MM.1S (cell line): ENCODE data around the gene KRTAP29-1.

Experiments used
- DNase-seq: peaks from one replicate; pipeline ENCODE4 v3.0.0-alpha.2; 2015
- H2AFZ ChIP-seq: fragments of 300-600 bp; sonication (generic); 2 replicates; pipeline ENCODE4 v1.6.0; 2016; ENCODE audit warnings: antibody characterized with exemption, low read length
- H3F3A ChIP-seq: fragments of 300-600 bp; sonication (generic); 2 replicates; pipeline ENCODE4 v1.6.1; 2016; ENCODE audit warnings: mild to moderate bottlenecking, antibody characterized with exemption, low read length, moderate library complexity, mixed read lengths; ENCODE audit not compliant: insufficient read depth
- H3K27ac ChIP-seq: fragments of 300-600 bp; sonication (generic); 2 replicates; pipeline ENCODE4 v1.5.1; 2016; ENCODE audit warnings: mild to moderate bottlenecking, low read length
- H3K27me3 ChIP-seq: fragments of 300-600 bp; sonication (generic); replicated peaks from 2 replicates; pipeline ENCODE4 v1.6.0; 2016; ENCODE audit warnings: low read length; ENCODE audit not compliant: insufficient read depth
- H3K36me3 ChIP-seq: fragments of 300-600 bp; sonication (generic); replicated peaks from 2 replicates; pipeline ENCODE4 v1.6.1; 2016; ENCODE audit warnings: mild to moderate bottlenecking, low read length, mixed read lengths; ENCODE audit not compliant: insufficient read depth
- H3K4me1 ChIP-seq: fragments of 300-600 bp; sonication (generic); 2 replicates; pipeline ENCODE4 v1.6.1; 2016; ENCODE audit warnings: low read length, mixed read lengths
- H3K4me2 ChIP-seq: fragments of 300-600 bp; sonication (generic); 2 replicates; pipeline ENCODE4 v1.6.0; 2016; ENCODE audit warnings: low read depth, low read length
- H3K4me3 ChIP-seq: fragments of 300-600 bp; sonication (generic); 2 replicates; pipeline ENCODE4 v1.5.1; 2016; ENCODE audit warnings: low read length, mixed read lengths
- H3K79me2 ChIP-seq: fragments of 300-600 bp; sonication (generic); 2 replicates; pipeline ENCODE4 v1.6.1; 2016; ENCODE audit warnings: mixed run types, low read length, mixed read lengths
- H3K9ac ChIP-seq: fragments of 300-600 bp; sonication (generic); 2 replicates; pipeline ENCODE4 v1.6.1; 2016; ENCODE audit warnings: low read length, mixed read lengths
- H3K9me2 ChIP-seq: fragments of 300-600 bp; sonication (generic); replicated peaks from 2 replicates; pipeline ENCODE4 v1.6.1; 2016; ENCODE audit warnings: mild to moderate bottlenecking, low read length, mixed read lengths; ENCODE audit not compliant: insufficient read depth
- H3K9me3 ChIP-seq: fragments of 300-600 bp; sonication (generic); replicated peaks from 2 replicates; pipeline ENCODE4 v1.6.1; 2016; ENCODE audit warnings: mild to moderate bottlenecking, low read length, mixed read lengths; ENCODE audit not compliant: insufficient read depth
- H4K20me1 ChIP-seq: fragments of 300-600 bp; sonication (generic); 2 replicates; pipeline ENCODE4 v1.6.1; 2016; ENCODE audit warnings: mild to moderate bottlenecking, low read length, moderate library complexity, mixed read lengths; ENCODE audit not compliant: insufficient read depth
- EZH2 ChIP-seq: fragments of 300-600 bp; sonication (generic); optimal IDR thresholded peaks from 2 replicates; pipeline ENCODE3; 2017; ENCODE audit warnings: low read depth, mild to moderate bottlenecking, antibody characterized with exemption, low read length, mixed read lengths
- EZH2phosphoT487 ChIP-seq: fragments of 300-600 bp; sonication (generic); IDR thresholded peaks from 2 replicates; pipeline ENCODE4 v1.6.1; 2018; ENCODE audit warnings: antibody characterized with exemption, low read length
- TF ChIP-seq, protein P1 (sequence below): fragments of 300-600 bp; sonication (generic); IDR thresholded peaks from 2 replicates; pipeline ENCODE4 v1.5.1; 2016; ENCODE audit warnings: antibody characterized with exemption, low read length, mixed read lengths

Gene KRTAP29-1

DNA sequence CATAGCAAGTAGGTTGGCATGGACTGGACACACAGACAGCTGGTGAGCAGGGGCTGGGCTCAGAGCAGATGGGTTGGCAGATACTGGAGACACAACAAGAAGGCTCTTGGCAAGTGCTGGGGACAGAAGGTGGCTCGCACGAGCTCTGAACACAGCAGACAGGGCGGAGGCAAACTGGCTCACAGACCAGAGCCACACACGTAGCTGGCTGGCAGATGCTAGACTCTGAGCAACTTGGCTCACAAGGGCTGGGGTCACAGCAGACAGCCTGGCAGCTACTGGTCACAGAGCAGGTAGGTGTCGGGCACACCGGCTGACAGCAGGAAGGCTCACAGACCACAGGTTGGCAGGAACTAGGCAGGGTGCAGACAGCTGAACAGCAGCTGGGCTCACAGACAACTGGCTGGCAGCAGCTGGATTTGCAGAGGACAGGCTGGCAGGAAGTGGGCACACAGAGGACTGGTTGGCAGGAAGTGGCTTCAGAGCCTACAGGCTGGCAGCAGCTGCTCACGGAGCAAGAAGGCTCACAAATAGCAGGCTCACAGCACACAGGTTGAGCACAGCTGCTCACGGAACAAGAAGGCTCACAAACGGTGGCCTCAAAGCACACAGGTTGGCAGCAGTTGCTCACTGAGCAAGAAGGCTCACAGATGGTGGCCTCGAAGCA lies 5.7 kb upstream of the KRTAP29-1 start:
- Histone ChIP-seq H3K9ac (peak overlapping the region; percentile 64), H3K27ac (peak overlapping the region; percentile 93), H3K4me2 (peak overlapping the region; percentile 94), H4K20me1 (no peaks in the 10 kb centered on the region), H3K4me3 (peak overlapping the region; percentile 45), H3K9me2 (no peaks in the 10 kb centered on the region), H3K9me3 (no peaks in the 10 kb centered on the region), H3K79me2 (no peaks in the 10 kb centered on the region), H3K27me3 (no peaks in the 10 kb centered on the region), H3K4me1 (peaks cover 16% of the 10 kb centered on the region), H2AFZ (peak overlapping the region; percentile 86), H3K36me3 (no peaks in the 10 kb centered on the region), H3F3A (peaks cover 17% of the 10 kb centered on the region)
- peak; percentile 96 for DNase-seq
- TF ChIP-seq EZH2 (no peak), EZH2phosphoT487 (no peak)
- TF ChIP-seq, protein P1, sequence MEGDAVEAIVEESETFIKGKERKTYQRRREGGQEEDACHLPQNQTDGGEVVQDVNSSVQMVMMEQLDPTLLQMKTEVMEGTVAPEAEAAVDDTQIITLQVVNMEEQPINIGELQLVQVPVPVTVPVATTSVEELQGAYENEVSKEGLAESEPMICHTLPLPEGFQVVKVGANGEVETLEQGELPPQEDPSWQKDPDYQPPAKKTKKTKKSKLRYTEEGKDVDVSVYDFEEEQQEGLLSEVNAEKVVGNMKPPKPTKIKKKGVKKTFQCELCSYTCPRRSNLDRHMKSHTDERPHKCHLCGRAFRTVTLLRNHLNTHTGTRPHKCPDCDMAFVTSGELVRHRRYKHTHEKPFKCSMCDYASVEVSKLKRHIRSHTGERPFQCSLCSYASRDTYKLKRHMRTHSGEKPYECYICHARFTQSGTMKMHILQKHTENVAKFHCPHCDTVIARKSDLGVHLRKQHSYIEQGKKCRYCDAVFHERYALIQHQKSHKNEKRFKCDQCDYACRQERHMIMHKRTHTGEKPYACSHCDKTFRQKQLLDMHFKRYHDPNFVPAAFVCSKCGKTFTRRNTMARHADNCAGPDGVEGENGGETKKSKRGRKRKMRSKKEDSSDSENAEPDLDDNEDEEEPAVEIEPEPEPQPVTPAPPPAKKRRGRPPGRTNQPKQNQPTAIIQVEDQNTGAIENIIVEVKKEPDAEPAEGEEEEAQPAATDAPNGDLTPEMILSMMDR: no peak

DNA sequence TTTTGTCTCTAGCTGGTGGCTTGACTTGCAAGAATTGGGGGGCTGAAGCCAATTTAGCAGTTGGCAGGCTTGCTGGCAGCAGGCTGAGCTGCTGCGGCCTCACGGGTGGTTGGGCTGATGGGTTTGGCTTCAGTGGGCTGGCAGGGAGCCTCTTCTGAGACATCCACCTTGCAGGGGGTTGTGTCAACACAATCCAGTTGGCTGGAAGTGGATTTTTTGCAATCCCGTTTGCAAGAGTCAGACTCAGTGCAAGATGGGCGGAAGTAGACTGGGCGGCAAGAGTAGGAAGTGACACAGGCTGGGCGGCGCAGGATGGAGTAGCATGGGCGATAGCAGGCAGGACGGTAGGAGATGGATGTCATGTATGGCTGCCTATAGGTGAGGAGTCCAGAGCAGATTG lies 5.0 kb upstream of the KRTAP29-1 start:
- Histone ChIP-seq H3F3A (peaks cover 17% of the 10 kb centered on the region), H3K36me3 (no peaks in the 10 kb centered on the region), H3K4me1 (peaks cover 16% of the 10 kb centered on the region), H3K79me2 (no peaks in the 10 kb centered on the region), H4K20me1 (no peaks in the 10 kb centered on the region), H3K9me3 (no peaks in the 10 kb centered on the region), H3K4me3 (no peak overlapping the region), H3K9me2 (no peaks in the 10 kb centered on the region), H3K27me3 (no peaks in the 10 kb centered on the region), H3K27ac (peak overlapping the region; percentile 93), H2AFZ (no peak overlapping the region), H3K4me2 (0 out of 2 replicates have a peak overlapping the region, but pooled peaks have one; percentile 94), H3K9ac (no peak overlapping the region)
- TF ChIP-seq EZH2: no peak
- TF ChIP-seq, protein P1: no peak
- no peak for TF ChIP-seq EZH2phosphoT487
- no peak for DNase-seq

- H3K9me2 ChIP-seq: no peaks in the 10 kb centered on the region
These were observed 1.4 kb upstream of the KRTAP29-1 start for GRCh38 chr17:41304091-41304490.

More at GRCh38 chr17:41304091-41304490, 1.4 kb upstream of the KRTAP29-1 start:
- Histone ChIP-seq H3K9me3 (no peaks in the 10 kb centered on the region), H3K4me3 (no peak overlapping the region), H3K27me3 (no peaks in the 10 kb centered on the region), H3K79me2 (no peaks in the 10 kb centered on the region), H3F3A (peaks cover 11% of the 10 kb centered on the region), H3K27ac (no peak overlapping the region), H2AFZ (no peak overlapping the region), H3K36me3 (no peaks in the 10 kb centered on the region), H4K20me1 (no peaks in the 10 kb centered on the region), H3K9ac (no peak overlapping the region), H3K4me1 (peaks cover 20% of the 10 kb centered on the region), H3K4me2 (no peak overlapping the region)
- no peak for TF ChIP-seq EZH2
- TF ChIP-seq, protein P1: no peak
- TF ChIP-seq EZH2phosphoT487: no peak
- no peak for DNase-seq
